SKM-1 (cell line): ENCODE measurements around the gene CRKL.
"Not testable (repeated sequence)": the region's sequence is repeated elsewhere in the genome, so short reads cannot be mapped to it uniquely, and the experiment has no call there.

Experiments
- DNase-seq: peaks from one replicate; lab custom pipeline; 2025; ENCODE audit not compliant: unreplicated experiment; lab: John Stamatoyannopoulos, UW

Gene CRKL

DNA sequence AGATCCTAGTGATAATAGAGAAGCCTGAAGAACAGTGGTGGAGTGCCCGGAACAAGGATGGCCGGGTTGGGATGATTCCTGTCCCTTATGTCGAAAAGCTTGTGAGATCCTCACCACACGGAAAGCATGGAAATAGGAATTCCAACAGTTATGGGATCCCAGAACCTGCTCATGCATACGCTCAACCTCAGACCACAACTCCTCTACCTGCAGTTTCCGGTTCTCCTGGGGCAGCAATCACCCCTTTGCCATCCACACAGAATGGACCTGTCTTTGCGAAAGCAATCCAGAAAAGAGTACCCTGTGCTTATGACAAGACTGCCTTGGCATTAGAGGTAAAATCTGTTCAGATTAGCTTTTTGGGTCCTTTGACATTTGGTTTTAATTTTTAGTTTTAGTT, 16.7 kb downstream of the CRKL start:
- no peak for DNase-seq

DNA sequence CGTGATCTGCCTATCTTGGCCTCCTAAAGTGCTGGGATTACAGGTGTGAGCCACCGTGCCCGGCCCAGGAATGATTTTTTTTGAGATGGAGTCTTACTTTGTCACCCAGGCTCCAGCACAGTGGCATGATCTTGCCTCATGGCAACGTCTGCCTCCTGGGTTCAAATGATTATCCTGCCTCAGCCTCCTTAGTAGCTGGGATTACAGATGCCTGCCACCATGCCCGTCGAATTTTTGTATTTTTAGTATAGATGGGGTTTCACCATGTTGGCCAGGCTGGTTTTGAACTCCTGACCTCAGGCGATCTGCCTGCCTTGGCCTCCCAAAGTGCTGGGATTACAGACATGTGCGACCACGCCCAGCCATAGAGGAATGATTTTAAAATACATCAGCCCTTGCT, 17.8 kb downstream of the CRKL start:
- not testable (repeated sequence) for DNase-seq

GRCh38 chr22:20935780-20936539, 18.8 kb downstream of the CRKL start:
- not testable (repeated sequence) for DNase-seq

DNA sequence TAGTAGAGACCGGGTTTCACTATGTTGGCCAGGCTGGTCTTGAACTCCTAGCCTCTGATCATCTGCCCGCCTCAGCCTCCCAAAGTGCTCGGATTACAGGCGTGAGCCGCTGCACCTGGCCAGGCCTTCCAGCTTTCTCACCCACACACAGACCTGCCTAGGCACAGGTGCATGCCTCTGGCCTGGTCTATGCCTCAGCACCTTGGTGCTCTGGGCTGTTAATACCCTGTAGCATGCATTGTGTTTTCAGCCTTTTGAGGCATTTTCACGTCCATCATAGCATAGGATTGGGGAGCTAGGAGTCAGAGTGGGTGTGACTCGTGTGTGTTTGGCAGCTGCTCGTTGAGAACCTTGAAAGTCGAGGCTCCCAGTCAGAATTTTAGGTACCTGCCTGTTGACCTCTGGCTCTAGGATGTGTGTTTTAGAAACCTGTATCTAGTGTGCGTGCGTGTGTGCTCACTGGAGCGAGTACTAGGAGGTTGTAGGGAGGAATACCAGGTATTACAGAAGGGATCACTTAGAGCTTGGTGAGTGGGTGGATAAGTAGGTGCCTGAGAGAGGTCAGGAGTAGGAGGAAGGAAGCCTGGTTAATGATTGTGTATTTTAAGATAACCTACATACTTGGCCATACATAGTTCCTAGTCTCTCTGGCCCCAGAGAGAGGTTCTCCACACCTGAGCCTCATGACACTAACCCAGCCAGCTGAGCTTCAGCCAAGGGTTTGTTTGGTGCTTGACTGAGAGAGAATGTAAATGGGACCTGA, 20.0 kb downstream of the CRKL start:
- no peak for DNase-seq

GRCh38 chr22:20937794-20938671, 20.8 kb downstream of the CRKL start:
- DNase-seq, result no peak

DNA sequence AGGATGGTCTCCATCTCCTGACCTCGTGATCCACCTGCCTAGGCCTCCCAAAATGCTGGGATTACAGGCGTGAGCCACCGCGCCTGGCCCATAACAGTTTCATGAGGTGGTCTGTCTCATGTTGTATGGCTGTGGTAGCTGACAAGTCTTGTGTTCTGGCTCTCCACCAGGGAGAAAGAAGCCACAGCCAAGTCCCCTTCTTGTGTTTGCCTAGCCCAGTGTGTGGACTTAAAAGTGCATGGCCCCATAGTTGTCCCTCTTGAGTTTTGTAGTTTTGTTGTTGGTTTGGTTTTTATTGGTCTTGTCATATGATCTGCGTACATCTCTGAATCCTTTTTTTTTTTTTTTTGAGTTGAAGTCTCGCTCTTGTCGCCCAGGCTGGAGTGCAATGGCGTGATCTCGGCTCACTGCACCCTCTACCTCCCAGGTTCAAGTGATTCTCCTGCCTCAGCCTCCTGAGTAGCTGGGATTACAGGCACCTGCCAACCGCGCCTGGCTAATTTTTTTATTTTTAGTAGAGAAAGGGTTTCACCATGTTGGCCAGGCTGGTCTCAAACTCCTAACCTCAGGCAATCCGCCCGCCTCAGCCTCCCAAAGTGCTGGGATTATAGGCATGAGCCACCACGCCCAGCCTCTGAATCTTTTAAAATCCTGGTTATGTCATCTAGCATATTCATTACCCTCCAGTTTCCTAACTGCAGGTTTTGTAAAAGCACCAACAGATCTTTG, 22.4 kb downstream of the CRKL start:
- DNase-seq, result not testable (repeated sequence)

- DNase-seq, result no peak
Observed at GRCh38 chr22:20940186-20940651, 23.0 kb downstream of the CRKL start.

GRCh38 chr22:20940904-20941385, 23.7 kb downstream of the CRKL start:
- DNase-seq, result no peak

DNA sequence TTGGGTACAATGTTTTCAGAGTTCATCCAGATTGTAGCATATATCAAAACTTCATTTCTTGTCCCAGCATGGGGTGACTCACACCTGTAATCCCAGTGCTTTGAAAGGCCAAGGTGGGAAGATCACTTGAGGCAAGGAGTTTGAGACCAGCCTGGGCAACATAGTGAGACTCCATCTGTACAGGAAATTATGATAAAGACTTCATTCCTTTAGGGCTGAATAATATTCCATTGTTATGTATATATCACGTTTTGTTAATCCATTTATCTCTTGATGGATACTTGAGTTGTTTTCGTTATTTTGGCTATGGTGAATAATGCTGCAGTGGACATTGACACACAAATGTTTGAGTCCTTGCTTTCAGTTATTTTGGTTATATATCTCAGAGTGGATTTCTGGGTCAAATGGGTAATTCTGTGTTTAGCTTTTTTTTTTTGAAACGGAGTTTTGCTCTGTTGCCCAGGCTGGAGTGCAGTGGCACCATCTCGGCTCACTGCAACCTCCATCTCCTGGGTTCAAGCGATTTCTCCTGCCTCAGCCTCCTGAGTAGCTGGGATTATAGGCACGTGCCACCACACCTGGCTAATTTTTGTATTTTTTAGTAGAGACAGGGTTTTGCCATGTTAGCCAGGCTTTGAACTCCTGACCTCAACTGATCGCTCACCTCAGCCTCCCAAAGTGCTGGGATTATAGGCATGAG, 25.1 kb downstream of the CRKL start:
- not testable (repeated sequence) for DNase-seq

GRCh38 chr22:20943104-20943933, 26.1 kb downstream of the CRKL start:
- DNase-seq, result no peak

DNA sequence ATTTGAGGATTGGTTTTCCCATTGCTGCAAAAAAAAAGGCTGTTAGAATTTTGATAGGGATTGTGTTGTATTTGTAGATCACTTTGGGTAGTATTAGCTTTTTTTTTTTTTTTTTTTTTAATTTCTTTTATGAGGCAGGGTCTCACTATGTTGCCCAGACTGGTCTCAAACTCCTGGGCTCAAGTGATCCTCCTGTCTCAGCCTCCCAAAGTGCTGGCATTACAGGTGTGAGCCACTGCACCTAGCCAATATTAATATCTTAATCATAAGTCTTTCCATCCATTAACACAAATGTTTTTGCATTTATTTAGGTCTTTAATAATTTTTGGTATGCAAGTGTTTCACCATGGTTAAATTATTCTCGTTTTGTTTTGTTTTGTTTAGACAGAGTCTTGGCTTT, 26.8 kb downstream of the CRKL start:
- DNase-seq, result no peak

GRCh38 chr22:20945578-20945934, 28.3 kb downstream of the CRKL start:
- DNase-seq, result no peak

GRCh38 chr22:20946080-20946986, 29.1 kb downstream of the CRKL start:
- DNase-seq, result no peak

- DNase-seq, result no peak
Observed at GRCh38 chr22:20946991-20947390, 29.8 kb downstream of the CRKL start.

- no peak for DNase-seq
Observed at GRCh38 chr22:20948450-20948849, 31.2 kb downstream of the CRKL start.

GRCh38 chr22:20948989-20949388, 31.8 kb downstream of the CRKL start:
- no peak for DNase-seq

DNA sequence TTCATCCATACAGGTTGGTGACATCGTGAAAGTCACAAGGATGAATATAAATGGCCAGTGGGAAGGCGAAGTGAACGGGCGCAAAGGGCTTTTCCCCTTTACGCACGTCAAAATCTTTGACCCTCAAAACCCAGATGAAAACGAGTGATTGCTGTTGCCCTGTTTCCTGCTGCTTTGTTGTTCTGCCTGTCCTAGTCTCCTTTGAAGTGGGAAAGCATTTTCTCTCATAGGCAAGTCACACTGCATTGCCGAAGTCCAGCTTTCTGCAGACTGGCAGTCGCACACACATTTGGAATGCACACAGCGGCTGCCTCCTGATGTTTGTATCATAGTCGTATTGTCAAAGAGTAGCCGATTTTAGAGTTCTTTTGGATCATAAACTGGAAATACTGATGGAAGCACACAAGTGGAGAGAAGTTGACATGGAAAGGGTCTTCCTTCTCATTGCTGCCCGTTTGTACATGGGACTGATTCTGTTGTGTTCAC, 32.5 kb downstream of the CRKL start:
- DNase-seq, result no peak
